ENCODE results near the gene AOPEP.

DNA sequence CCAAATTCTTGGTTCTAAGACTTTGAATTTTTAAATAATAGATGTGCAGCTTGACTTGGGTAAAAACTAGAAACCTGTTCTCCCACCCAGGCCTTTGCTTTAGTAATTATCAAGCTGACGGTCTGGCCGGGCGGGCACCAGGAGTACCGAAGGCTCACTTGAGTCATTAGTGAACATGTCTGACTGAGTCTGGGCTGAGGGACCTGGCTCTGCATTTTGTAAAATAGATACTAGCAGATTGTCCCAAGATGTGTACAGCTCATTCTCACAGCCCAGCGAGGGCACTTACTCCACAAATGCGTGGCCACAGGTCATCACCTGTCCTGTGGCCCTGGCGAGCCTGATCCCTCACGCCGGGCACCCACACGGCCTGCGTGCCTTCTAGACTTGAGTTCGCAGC, 374.8 kb downstream of the AOPEP start:
- TF ChIP-seq POLR2A (IDR thresholded peaks at IDR 0.05) (no peak), POLR2AphosphoS5 (IDR thresholded peaks at IDR 0.05; ENCODE audit: insufficient read depth in 1 of 2, low read depth in 1 of 2) (no peak)
- TF ChIP-seq, protein P1, sequence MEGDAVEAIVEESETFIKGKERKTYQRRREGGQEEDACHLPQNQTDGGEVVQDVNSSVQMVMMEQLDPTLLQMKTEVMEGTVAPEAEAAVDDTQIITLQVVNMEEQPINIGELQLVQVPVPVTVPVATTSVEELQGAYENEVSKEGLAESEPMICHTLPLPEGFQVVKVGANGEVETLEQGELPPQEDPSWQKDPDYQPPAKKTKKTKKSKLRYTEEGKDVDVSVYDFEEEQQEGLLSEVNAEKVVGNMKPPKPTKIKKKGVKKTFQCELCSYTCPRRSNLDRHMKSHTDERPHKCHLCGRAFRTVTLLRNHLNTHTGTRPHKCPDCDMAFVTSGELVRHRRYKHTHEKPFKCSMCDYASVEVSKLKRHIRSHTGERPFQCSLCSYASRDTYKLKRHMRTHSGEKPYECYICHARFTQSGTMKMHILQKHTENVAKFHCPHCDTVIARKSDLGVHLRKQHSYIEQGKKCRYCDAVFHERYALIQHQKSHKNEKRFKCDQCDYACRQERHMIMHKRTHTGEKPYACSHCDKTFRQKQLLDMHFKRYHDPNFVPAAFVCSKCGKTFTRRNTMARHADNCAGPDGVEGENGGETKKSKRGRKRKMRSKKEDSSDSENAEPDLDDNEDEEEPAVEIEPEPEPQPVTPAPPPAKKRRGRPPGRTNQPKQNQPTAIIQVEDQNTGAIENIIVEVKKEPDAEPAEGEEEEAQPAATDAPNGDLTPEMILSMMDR (IDR thresholded peaks at IDR 0.05), result no peak
